NT2/D1 (cell line): ENCODE measurements around the gene GID4.

ENCODE experiments used
- SUZ12 ChIP-seq: IDR thresholded peaks from 2 replicates; pipeline ENCODE4 v1.6.1; 2011; ENCODE audit not compliant: insufficient read length, insufficient read depth; ENCODE audit errors: extremely low read depth
- YY1 ChIP-seq: IDR thresholded peaks from 2 replicates; pipeline ENCODE4 v1.6.1; 2011; ENCODE audit not compliant: insufficient read length, insufficient read depth
- ZNF274 ChIP-seq: IDR thresholded peaks from 2 replicates; pipeline ENCODE4 v1.6.1; 2011; ENCODE audit warnings: mild to moderate bottlenecking, low read depth, low read length

DNA sequence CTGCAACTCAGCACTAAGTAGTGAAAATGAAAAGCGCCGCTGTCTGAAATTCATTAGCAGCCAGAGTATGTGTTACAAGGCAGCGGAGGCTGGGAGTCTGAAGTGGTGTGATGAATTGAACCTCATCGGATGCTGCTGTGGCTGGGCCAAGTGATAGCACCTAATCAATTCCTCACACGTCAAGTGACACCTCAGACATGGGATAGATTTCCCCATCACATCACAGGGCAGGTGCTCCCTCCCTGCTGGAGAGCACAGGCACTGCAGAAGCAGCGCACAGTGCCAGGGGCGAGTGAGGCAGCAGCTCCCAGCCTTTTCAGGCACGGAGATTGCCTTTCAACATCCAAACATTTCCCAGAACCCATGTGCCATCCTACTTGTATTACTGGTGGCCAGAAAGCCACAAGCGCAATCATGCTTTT lies 34.3 kb upstream of the GID4 start:
- TF ChIP-seq YY1 (no peak), ZNF274 (no peak), SUZ12 (no peak)
